NCI-H82 treated with DMSO at 0.1 percent for 48 hours (cell line): ENCODE measurements around the gene PTPRE.
A peak's percentile ranks its signal among the peaks of the same experiment; 100 is the strongest.

Experiments
- DNase-seq: peaks from one replicate; lab custom pipeline; 2025; ENCODE audit not compliant: unreplicated experiment; lab: John Stamatoyannopoulos, UW

The PTPRE gene

GRCh38 chr10:127907411-127908105 is 655 bp downstream of the PTPRE start:
- no peak for DNase-seq

GRCh38 chr10:127908106-127908958 is 1.4 kb downstream of the PTPRE start:
- no peak for DNase-seq

- DNase-seq = no peak
Observed at GRCh38 chr10:127908959-127909267, 2.0 kb downstream of the PTPRE start.

GRCh38 chr10:127909716-127910463 is 3.0 kb downstream of the PTPRE start:
- DNase-seq = no peak

GRCh38 chr10:127910464-127910770 is 3.5 kb downstream of the PTPRE start:
- DNase-seq = no peak

GRCh38 chr10:127911218-127911866 is 4.4 kb downstream of the PTPRE start:
- no peak for DNase-seq

GRCh38 chr10:127911867-127912257 is 5.0 kb downstream of the PTPRE start:
- no peak for DNase-seq

GRCh38 chr10:127912607-127913367 is 5.9 kb downstream of the PTPRE start:
- DNase-seq = no peak

- no peak for DNase-seq
Observed at GRCh38 chr10:127913368-127913759, 6.5 kb downstream of the PTPRE start.

- DNase-seq = no peak
Observed at GRCh38 chr10:127915324-127915723, 8.4 kb downstream of the PTPRE start.

- DNase-seq = no peak
Observed at GRCh38 chr10:127916826-127917225, 9.9 kb downstream of the PTPRE start.

GRCh38 chr10:127918572-127918971 is 11.7 kb downstream of the PTPRE start:
- DNase-seq = no peak

GRCh38 chr10:127919418-127920271 is 12.7 kb downstream of the PTPRE start:
- no peak for DNase-seq

GRCh38 chr10:127920306-127921074 is 13.6 kb downstream of the PTPRE start:
- no peak for DNase-seq

GRCh38 chr10:127921075-127921752 is 14.3 kb downstream of the PTPRE start:
- peak; percentile 59 for DNase-seq

GRCh38 chr10:127921753-127922145 is 14.8 kb downstream of the PTPRE start:
- no peak for DNase-seq

GRCh38 chr10:127922206-127922605 is 15.3 kb downstream of the PTPRE start:
- no peak for DNase-seq

GRCh38 chr10:127922675-127923366 is 15.9 kb downstream of the PTPRE start:
- no peak for DNase-seq
